Stimulated activated CD4-positive, alpha-beta T cell treated with anti-CD3 and anti-CD28 coated beads, Interleukin-4, amount 100 ng/mL, for 48 hours (primary cell): ENCODE data around the gene ZNFX1.

Source experiments
- DNase-seq, 2 donors: peaks; one replicate each; pipeline ENCODE4 v3.0.0-alpha.2; 2020; ENCODE audit warnings: low read depth in 2 of 2

The ZNFX1 gene

GRCh38 chr20:49292010-49292409 is 14.2 kb upstream of the ZNFX1 start:
- DNase-seq, result no peak

GRCh38 chr20:49291200-49291599 is 13.3 kb upstream of the ZNFX1 start:
- no peak for DNase-seq

- no peak for DNase-seq
Measured at GRCh38 chr20:49290608-49291191, 12.8 kb upstream of the ZNFX1 start.

GRCh38 chr20:49288784-49289696 is 11.2 kb upstream of the ZNFX1 start:
- no peak for DNase-seq

- no peak for DNase-seq
Measured at GRCh38 chr20:49288250-49288751, 10.4 kb upstream of the ZNFX1 start.

- no peak for DNase-seq
Measured at GRCh38 chr20:49287555-49288249, 9.8 kb upstream of the ZNFX1 start.

GRCh38 chr20:49286689-49287551 is 9.1 kb upstream of the ZNFX1 start:
- DNase-seq, result no peak

- no peak for DNase-seq
Measured at GRCh38 chr20:49285813-49286494, 8.1 kb upstream of the ZNFX1 start.

GRCh38 chr20:49285233-49285668 is 7.4 kb upstream of the ZNFX1 start:
- DNase-seq, result no peak

GRCh38 chr20:49284818-49285217 is 7.0 kb upstream of the ZNFX1 start:
- no peak for DNase-seq

GRCh38 chr20:49283703-49284625 is 6.1 kb upstream of the ZNFX1 start:
- no peak for DNase-seq

- DNase-seq, result no peak
Measured at GRCh38 chr20:49283176-49283702, 5.4 kb upstream of the ZNFX1 start.

- no peak for DNase-seq
Measured at GRCh38 chr20:49282584-49283171, 4.8 kb upstream of the ZNFX1 start.

GRCh38 chr20:49281913-49282467 is 4.1 kb upstream of the ZNFX1 start:
- no peak for DNase-seq

- no peak for DNase-seq
Measured at GRCh38 chr20:49281059-49281912, 3.4 kb upstream of the ZNFX1 start.

- no peak for DNase-seq
Measured at GRCh38 chr20:49280463-49281058, 2.7 kb upstream of the ZNFX1 start.

- no peak for DNase-seq
Measured at GRCh38 chr20:49279677-49280462, 2.0 kb upstream of the ZNFX1 start.
